Gastroesophageal sphincter (tissue), 3 donors: ENCODE data around the gene DACT2.

ENCODE experiments used
- CTCF ChIP-seq, 4 experiments: fragments of 200-600 bp in 2 of 4; fragments of 450-650 bp in 2 of 4; sonication (generic) in 1 of 4; IDR thresholded peaks; one replicate each; pipeline ENCODE4 v1.5.1; 2017 to 2019; ENCODE audit warnings: antibody characterized with exemption in 4 of 4, mild to moderate bottlenecking in 2 of 4, moderate library complexity in 2 of 4
- EP300 ChIP-seq: sonication (generic); formaldehyde crosslinking; IDR thresholded peaks from one replicate; pipeline ENCODE4 v1.6.1; 2017; ENCODE audit warnings: antibody characterized with exemption, mild to moderate bottlenecking
- POLR2A ChIP-seq, 2 donors: fragments of 450-650 bp; IDR thresholded peaks; one replicate each; pipeline ENCODE4 v1.6.1; 2017; ENCODE audit warnings: antibody characterized with exemption in 2 of 2, mild to moderate bottlenecking in 2 of 2, moderate library complexity in 1 of 2
- POLR2AphosphoS5 ChIP-seq: sonication (generic); formaldehyde crosslinking; IDR thresholded peaks from one replicate; pipeline ENCODE4 v1.6.1; 2017; ENCODE audit warnings: antibody characterized with exemption

GRCh38 chr6:168265394-168265793 is 54.2 kb downstream of the DACT2 start:
- no peak for TF ChIP-seq CTCF (IDR thresholded peaks at IDR 0.05)
- TF ChIP-seq POLR2AphosphoS5, result no peak
- no peak for TF ChIP-seq EP300
- no peak for TF ChIP-seq POLR2A (IDR thresholded peaks at IDR 0.05)
